Measurements from ENCODE around the gene PDZD8.

DNA sequence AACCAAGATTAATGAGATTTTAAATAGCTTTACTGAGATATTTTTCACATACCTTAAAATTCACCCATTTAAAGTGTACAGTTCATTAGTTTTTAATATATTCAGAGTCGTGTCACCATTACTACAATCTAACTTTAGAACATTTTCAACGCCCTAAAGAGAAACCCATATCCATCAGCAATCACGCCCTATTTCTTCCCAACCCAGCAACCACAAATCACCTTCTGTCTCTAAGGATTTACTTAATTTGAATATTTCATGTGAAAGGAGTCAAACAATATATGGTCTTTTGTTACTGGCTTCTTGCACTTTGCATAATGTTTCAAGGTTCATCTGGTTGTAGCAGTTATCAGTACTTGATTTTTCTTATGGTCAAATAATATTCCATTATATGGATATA is 25.1 kb upstream of the PDZD8 start:
- TF ChIP-seq CTCF (IDR thresholded peaks at IDR 0.05; ENCODE audit: extremely low read depth in 1 of 2, insufficient read depth in 1 of 2, low read depth in 1 of 2, low read length in 2 of 2) (no peak), EZH2 (IDR thresholded peaks at IDR 0.05; ENCODE audit: borderline replicate concordance, low read depth, low read length, severe bottlenecking) (no peak), POLR2A (IDR thresholded peaks at IDR 0.05; ENCODE audit: low read depth, low read length) (no peak), MYC (IDR thresholded peaks at IDR 0.05; ENCODE audit: low read depth, low read length) (no peak)
